Stimulated activated CD4-positive, alpha-beta T cell treated with anti-CD3 and anti-CD28 coated beads, Interleukin-4, amount 100 ng/mL, for 48 hours (primary cell): Measurements from ENCODE around the gene STT3A.

Source experiments
- DNase-seq, 2 donors: peaks; one replicate each; pipeline ENCODE4 v3.0.0-alpha.2; 2020; ENCODE audit warnings: low read depth in 2 of 2

Gene STT3A

GRCh38 chr11:125588505-125588904 is 4.1 kb upstream of the STT3A start:
- no peak for DNase-seq

GRCh38 chr11:125591649-125592304 is 875 bp upstream of the STT3A start:
- peak; percentile 24 to 25 for DNase-seq

GRCh38 chr11:125593114-125593820 is 615 bp downstream of the STT3A start:
- peak in 1 of 2 donors; percentile 11 for DNase-seq

GRCh38 chr11:125594958-125595357 is 2.3 kb downstream of the STT3A start:
- no peak for DNase-seq

GRCh38 chr11:125600663-125601062 is 8.0 kb downstream of the STT3A start:
- DNase-seq: no peak

GRCh38 chr11:125603207-125603606 is 10.6 kb downstream of the STT3A start:
- no peak for DNase-seq

- no peak for DNase-seq
Measured at GRCh38 chr11:125605417-125605816, 12.8 kb downstream of the STT3A start.

- DNase-seq: no peak
Measured at GRCh38 chr11:125609545-125609944, 16.9 kb downstream of the STT3A start.

GRCh38 chr11:125618383-125618782 is 25.7 kb downstream of the STT3A start:
- DNase-seq: no peak

GRCh38 chr11:125621995-125622394 is 29.3 kb downstream of the STT3A start:
- no peak for DNase-seq

GRCh38 chr11:125623064-125623463 is 30.4 kb downstream of the STT3A start:
- no peak for DNase-seq

GRCh38 chr11:125624756-125625213 is 32.1 kb downstream of the STT3A start, which contains the start of gene CHEK1:
Gene CHEK1, plus strand, starts transcription at chr11:125625163. Its CDS starts 1,606 bp downstream, at chr11:125626769.
- DNase-seq: no peak

- no peak for DNase-seq
Measured at GRCh38 chr11:125625225-125625629, 32.6 kb downstream of the STT3A start.

- DNase-seq: peak; percentile 82 to 83
Measured at GRCh38 chr11:125625630-125626287, 33.1 kb downstream of the STT3A start.

- peak in 1 of 2 donors; percentile 11 for DNase-seq
Measured at GRCh38 chr11:125626288-125626950, 33.8 kb downstream of the STT3A start.

GRCh38 chr11:125627236-125627910 is 34.7 kb downstream of the STT3A start:
- no peak for DNase-seq

GRCh38 chr11:125637840-125638239 is 45.2 kb downstream of the STT3A start:
- DNase-seq: no peak

GRCh38 chr11:125638315-125638714 is 45.7 kb downstream of the STT3A start:
- DNase-seq: no peak

GRCh38 chr11:125645871-125646270 is 53.2 kb downstream of the STT3A start:
- no peak for DNase-seq

- DNase-seq: no peak
Measured at GRCh38 chr11:125649465-125650166, 57.0 kb downstream of the STT3A start.

- DNase-seq: no peak
Measured at GRCh38 chr11:125662689-125663088, 70.0 kb downstream of the STT3A start.
